ENCODE results near the gene CNTRL.

The CNTRL gene

GRCh38 chr9:121156263-121156731 lies 81.5 kb downstream of the CNTRL start:
- TF ChIP-seq CTCF (IDR thresholded peaks at IDR 0.05; ENCODE audit: control insufficient read depth, extremely low read depth, insufficient read depth): no peak
- H3K4me3 ChIP-seq (ENCODE audit: low read depth, low read length): no peak overlapping the region
- no peak for DNase-seq (ENCODE audit: low read depth)

GRCh38 chr9:121157939-121158338 lies 83.2 kb downstream of the CNTRL start:
- no peak overlapping the region for H3K4me3 ChIP-seq (ENCODE audit: low read depth, low read length)
- DNase-seq (ENCODE audit: low read depth): no peak
- TF ChIP-seq CTCF (IDR thresholded peaks at IDR 0.05; ENCODE audit: control insufficient read depth, extremely low read depth, insufficient read depth): no peak

- TF ChIP-seq CTCF (IDR thresholded peaks at IDR 0.05; ENCODE audit: control insufficient read depth, extremely low read depth, insufficient read depth): no peak
- H3K4me3 ChIP-seq (ENCODE audit: low read depth, low read length): no peak overlapping the region
- no peak for DNase-seq (ENCODE audit: low read depth)
Observed at GRCh38 chr9:121160025-121160424, 85.3 kb downstream of the CNTRL start.

GRCh38 chr9:121168052-121168451 lies 93.3 kb downstream of the CNTRL start:
- no peak for TF ChIP-seq CTCF (IDR thresholded peaks at IDR 0.05; ENCODE audit: control insufficient read depth, extremely low read depth, insufficient read depth)
- no peak for DNase-seq (ENCODE audit: low read depth)

GRCh38 chr9:121169094-121169601 lies 94.4 kb downstream of the CNTRL start:
- H3K4me3 ChIP-seq (ENCODE audit: low read depth, low read length): no peak overlapping the region
- peak; percentile 56 for TF ChIP-seq CTCF (IDR thresholded peaks at IDR 0.05; ENCODE audit: control insufficient read depth, extremely low read depth, insufficient read depth)
- DNase-seq (ENCODE audit: low read depth): no peak

More at GRCh38 chr9:121168052-121168451, 93.3 kb downstream of the CNTRL start:
- H3K4me3 ChIP-seq (ENCODE audit: low read depth, low read length): no peak overlapping the region

- no peak for DNase-seq (ENCODE audit: low read depth)
- no peak overlapping the region for H3K4me3 ChIP-seq (ENCODE audit: low read depth, low read length)
- no peak for TF ChIP-seq CTCF (IDR thresholded peaks at IDR 0.05; ENCODE audit: control insufficient read depth, extremely low read depth, insufficient read depth)
Observed at GRCh38 chr9:121171236-121171635, 96.5 kb downstream of the CNTRL start.

All from LNCaP clone FGC (cell line).